Mesenchymal stem cell (in vitro differentiated cells and primary cell): Measurements from ENCODE around the gene GABRD.

Experiments
- DNase-seq: peaks from one replicate; pipeline ENCODE4 v3.0.0-alpha.2; 2013
- H2AFZ ChIP-seq: one replicate; pipeline ENCODE4 v1.6.1; 2013; ENCODE audit warnings: low read depth, mild to moderate bottlenecking, control low read depth, inconsistent platforms, low read length, moderate library complexity
- H2AK5ac ChIP-seq: 2 replicates; pipeline ENCODE4 v1.6.1; 2013; ENCODE audit warnings: low read length, moderate library complexity, mild to moderate bottlenecking, inconsistent platforms; ENCODE audit not compliant: severe bottlenecking
- H2BK120ac ChIP-seq: one replicate; pipeline ENCODE4 v1.6.1; 2013; ENCODE audit warnings: low read depth, mild to moderate bottlenecking, inconsistent platforms, low read length, moderate library complexity
- H2BK12ac ChIP-seq, 2 experiments: one replicate each; pipeline ENCODE4 v1.6.1; 2013; ENCODE audit warnings: inconsistent platforms in 2 of 2, low read length in 2 of 2, mild to moderate bottlenecking in 2 of 2, moderate library complexity in 2 of 2, control low read depth in 1 of 2
- H2BK15ac ChIP-seq: one replicate; pipeline ENCODE4 v1.6.1; 2013; ENCODE audit warnings: mild to moderate bottlenecking, low read depth, inconsistent platforms; ENCODE audit not compliant: poor library complexity, severe bottlenecking
- H2BK5ac ChIP-seq: 2 replicates; pipeline ENCODE4 v1.6.1; 2013; ENCODE audit warnings: low read depth, mild to moderate bottlenecking, low read length, control low read depth, inconsistent platforms; ENCODE audit not compliant: poor library complexity, severe bottlenecking
- H3K14ac ChIP-seq, 2 experiments: one replicate each; pipeline ENCODE4 v1.6.1; 2013; ENCODE audit warnings: inconsistent platforms in 2 of 2, low read length in 2 of 2, control low read depth in 1 of 2, mild to moderate bottlenecking in 1 of 2, moderate library complexity in 1 of 2
- H3K18ac ChIP-seq, 2 experiments: one replicate each; pipeline ENCODE4 v1.6.1; 2013; ENCODE audit warnings: inconsistent platforms in 2 of 2, low read length in 2 of 2, control low read depth in 1 of 2, low read depth in 1 of 2, mild to moderate bottlenecking in 1 of 2
- H3K23ac ChIP-seq, 2 experiments: one replicate each; pipeline ENCODE4 v1.6.1; 2013; ENCODE audit warnings: inconsistent platforms in 2 of 2, low read length in 2 of 2, mild to moderate bottlenecking in 2 of 2, moderate library complexity in 2 of 2, control low read depth in 1 of 2
- H3K27ac ChIP-seq: 2 replicates; pipeline ENCODE4 v1.5.1; 2013; ENCODE audit warnings: mild to moderate bottlenecking, moderate library complexity, low read length, control low read depth, inconsistent platforms; ENCODE audit not compliant: poor library complexity, severe bottlenecking
- H3K27me3 ChIP-seq, 2 experiments: 2 replicates each; pipeline versions ENCODE4 v1.6.1 to v1.7.0; 2013; ENCODE audit warnings: low read length in 2 of 2, mild to moderate bottlenecking in 2 of 2, moderate library complexity in 2 of 2, control low read depth in 1 of 2, inconsistent platforms in 1 of 2; ENCODE audit not compliant: control insufficient read depth in 1 of 2, insufficient read depth in 1 of 2
- H3K36me3 ChIP-seq, 2 experiments: 2 replicates each; pipeline versions ENCODE4 v1.6.1 to v1.7.0; 2013; ENCODE audit warnings: low read length in 2 of 2, control low read depth in 1 of 2, inconsistent platforms in 1 of 2, low read depth in 1 of 2, mild to moderate bottlenecking in 1 of 2; ENCODE audit not compliant: insufficient read depth in 2 of 2, control insufficient read depth in 1 of 2
- H3K4ac ChIP-seq, 2 experiments: one replicate each; pipeline ENCODE4 v1.6.1; 2013; ENCODE audit warnings: inconsistent platforms in 2 of 2, low read length in 2 of 2, mild to moderate bottlenecking in 2 of 2, moderate library complexity in 2 of 2, control low read depth in 1 of 2, low read depth in 1 of 2
- H3K4me1 ChIP-seq: 2 replicates; pipeline ENCODE4 v1.6.1; 2013; ENCODE audit warnings: low read depth, low read length, control low read depth; ENCODE audit not compliant: control insufficient read depth, insufficient read depth
- H3K4me2 ChIP-seq: 2 replicates; pipeline ENCODE4 v1.6.1; 2013; ENCODE audit warnings: low read length, mild to moderate bottlenecking, inconsistent platforms; ENCODE audit not compliant: poor library complexity, severe bottlenecking
- H3K4me3 ChIP-seq, 2 experiments: 2 replicates each; pipeline versions ENCODE4 v1.5.1 to v1.7.0; 2013; ENCODE audit warnings: low read length in 2 of 2, mild to moderate bottlenecking in 2 of 2, control low read depth in 1 of 2, low read depth in 1 of 2; ENCODE audit not compliant: insufficient read depth in 1 of 2
- H3K79me1 ChIP-seq: replicated peaks from 2 replicates; pipeline ENCODE4 v1.6.1; 2013; ENCODE audit warnings: mild to moderate bottlenecking, control low read depth, low read length, inconsistent platforms; ENCODE audit not compliant: poor library complexity, severe bottlenecking
- H3K9ac ChIP-seq: 2 replicates; pipeline ENCODE4 v1.7.0; 2013; ENCODE audit warnings: mild to moderate bottlenecking, low read length, moderate library complexity
- H3K9me3 ChIP-seq: 2 replicates; pipeline ENCODE4 v1.7.0; 2013; ENCODE audit warnings: mild to moderate bottlenecking, low read length; ENCODE audit not compliant: control insufficient read depth
- H4K8ac ChIP-seq: one replicate; pipeline ENCODE4 v1.6.1; 2013; ENCODE audit warnings: inconsistent platforms, mild to moderate bottlenecking, low read length, moderate library complexity
- H4K91ac ChIP-seq: one replicate; pipeline ENCODE4 v1.6.1; 2013; ENCODE audit warnings: mild to moderate bottlenecking, low read length, inconsistent platforms
- WGBS: methylation state at CpG from one replicate; pipeline ENCODE4 v1.1.7; 2013; ENCODE audit warnings: mixed read lengths; 5-methylcytosine and 5-hydroxymethylcytosine counted together

Gene GABRD

GRCh38 chr1:2067393-2067792, 48.2 kb downstream of the GABRD start:
- no peak overlapping the region for H2AFZ ChIP-seq
- H3K18ac ChIP-seq = no peak overlapping the region
- no peak overlapping the region for H2BK120ac ChIP-seq
- no peak for DNase-seq
- peaks cover 0 to 38% of the 10 kb centered on the region in 2 experiments for H3K27me3 ChIP-seq
- H2BK15ac ChIP-seq = no peak overlapping the region
- no peak overlapping the region for H2BK12ac ChIP-seq
- no peaks in the 10 kb centered on the region for H3K4me1 ChIP-seq
- H3K9me3 ChIP-seq = peaks cover 15% of the 10 kb centered on the region
- H2AK5ac ChIP-seq = no peak overlapping the region
- H3K36me3 ChIP-seq = peaks cover 0 to 38% of the 10 kb centered on the region in 2 experiments
- 91% methylated on average over 20 of the region's 21 CpGs for WGBS
- no peak overlapping the region for H3K4me3 ChIP-seq
- no peak overlapping the region for H2BK5ac ChIP-seq
- H3K14ac ChIP-seq = no peak overlapping the region
- no peak overlapping the region for H3K23ac ChIP-seq
- H3K79me1 ChIP-seq = peaks cover 17% of the 10 kb centered on the region
- no peak overlapping the region for H3K27ac ChIP-seq
- H3K9ac ChIP-seq = no peak overlapping the region
- no peak overlapping the region for H3K4ac ChIP-seq
- no peak overlapping the region for H4K8ac ChIP-seq
- no peak overlapping the region for H3K4me2 ChIP-seq
- H4K91ac ChIP-seq = no peak overlapping the region

GRCh38 chr1:2067981-2068380, 48.8 kb downstream of the GABRD start:
- no peak overlapping the region for H3K27ac ChIP-seq
- no peak overlapping the region for H3K23ac ChIP-seq
- WGBS = 92% methylated on average over 17 of the region's 17 CpGs

GRCh38 chr1:2068951-2069350, 49.8 kb downstream of the GABRD start:
- H3K79me1 ChIP-seq = peaks cover 32% of the 10 kb centered on the region
- no peak overlapping the region for H3K9ac ChIP-seq
- no peak overlapping the region for H3K4ac ChIP-seq
- no peak overlapping the region for H3K27ac ChIP-seq
- peaks cover 7% of the 10 kb centered on the region for H3K4me1 ChIP-seq
- peaks cover 0 to 51% of the 10 kb centered on the region in 2 experiments for H3K36me3 ChIP-seq
- H3K9me3 ChIP-seq = peaks cover 15% of the 10 kb centered on the region
- H3K4me3 ChIP-seq = no peak overlapping the region
- no peak overlapping the region for H3K4me2 ChIP-seq
- no peak overlapping the region for H2BK120ac ChIP-seq
- no peak overlapping the region for H4K91ac ChIP-seq
- H4K8ac ChIP-seq = no peak overlapping the region
- H2AFZ ChIP-seq = no peak overlapping the region
- 94% methylated on average over 19 of the region's 19 CpGs for WGBS
- H3K18ac ChIP-seq = no peak overlapping the region
- H2BK12ac ChIP-seq = no peak overlapping the region
- H3K27me3 ChIP-seq = peaks cover 0 to 51% of the 10 kb centered on the region in 2 experiments
- no peak overlapping the region for H3K23ac ChIP-seq
- no peak overlapping the region for H2AK5ac ChIP-seq
- no peak for DNase-seq
- no peak overlapping the region for H3K14ac ChIP-seq
- H2BK15ac ChIP-seq = no peak overlapping the region
- H2BK5ac ChIP-seq = no peak overlapping the region

More at GRCh38 chr1:2067981-2068380, 48.8 kb downstream of the GABRD start:
- peaks cover 23% of the 10 kb centered on the region for H3K79me1 ChIP-seq
- H3K9ac ChIP-seq = no peak overlapping the region
- H2AFZ ChIP-seq = no peak overlapping the region
- no peak overlapping the region for H2BK12ac ChIP-seq
- no peak overlapping the region for H3K4me3 ChIP-seq
- H3K14ac ChIP-seq = no peak overlapping the region
- no peak overlapping the region for H3K4ac ChIP-seq
- H3K36me3 ChIP-seq = peaks cover 0 to 41% of the 10 kb centered on the region in 2 experiments
- no peak overlapping the region for H2BK5ac ChIP-seq
- H2BK120ac ChIP-seq = no peak overlapping the region
- H2BK15ac ChIP-seq = no peak overlapping the region
- peaks cover 0 to 43% of the 10 kb centered on the region in 2 experiments for H3K27me3 ChIP-seq
- H4K8ac ChIP-seq = no peak overlapping the region
- no peak for DNase-seq
- H3K9me3 ChIP-seq = peaks cover 15% of the 10 kb centered on the region
- H3K18ac ChIP-seq = no peak overlapping the region
- no peak overlapping the region for H2AK5ac ChIP-seq
- no peak overlapping the region for H4K91ac ChIP-seq
- no peak overlapping the region for H3K4me2 ChIP-seq
- H3K4me1 ChIP-seq = peaks cover under 1% of the 10 kb centered on the region

GRCh38 chr1:2070016-2070415, 50.9 kb downstream of the GABRD start:
- H3K18ac ChIP-seq = no peak overlapping the region
- H3K27me3 ChIP-seq = peaks cover 0 to 56% of the 10 kb centered on the region in 2 experiments
- H3K4ac ChIP-seq = no peak overlapping the region
- H2BK120ac ChIP-seq = no peak overlapping the region
- H2AFZ ChIP-seq = no peak overlapping the region
- H2BK12ac ChIP-seq = no peak overlapping the region
- peaks cover 0 to 61% of the 10 kb centered on the region in 2 experiments for H3K36me3 ChIP-seq
- H4K91ac ChIP-seq = no peak overlapping the region
- H3K14ac ChIP-seq = no peak overlapping the region
- peaks cover 5% of the 10 kb centered on the region for H3K9me3 ChIP-seq
- H2BK15ac ChIP-seq = no peak overlapping the region
- no peak overlapping the region for H2BK5ac ChIP-seq
- 84% methylated on average over 11 of the region's 11 CpGs for WGBS
- no peak overlapping the region for H2AK5ac ChIP-seq
- peaks cover 8% of the 10 kb centered on the region for H3K4me1 ChIP-seq
- no peak overlapping the region for H3K23ac ChIP-seq
- no peak for DNase-seq
- H3K27ac ChIP-seq = no peak overlapping the region
- peaks cover 38% of the 10 kb centered on the region for H3K79me1 ChIP-seq
- no peak overlapping the region for H4K8ac ChIP-seq
- no peak overlapping the region for H3K9ac ChIP-seq
- no peak overlapping the region for H3K4me3 ChIP-seq
- no peak overlapping the region for H3K4me2 ChIP-seq
